ENCODE results near the gene BTNL8.

- no peak for TF ChIP-seq CTCF (IDR thresholded peaks at IDR 0.05; ENCODE audit: borderline replicate concordance, extremely low read depth, low read length, poor library complexity, severe bottlenecking)
- no peak for TF ChIP-seq EZH2 (IDR thresholded peaks at IDR 0.05; ENCODE audit: borderline replicate concordance, low read depth, low read length, severe bottlenecking)
These were observed 36.3 kb upstream of the BTNL8 start for GRCh38 chr5:180862645-180863044.

Measured in DND-41 (cell line).